Measurements from ENCODE around the gene SRGAP3.

SRGAP3 gene

DNA sequence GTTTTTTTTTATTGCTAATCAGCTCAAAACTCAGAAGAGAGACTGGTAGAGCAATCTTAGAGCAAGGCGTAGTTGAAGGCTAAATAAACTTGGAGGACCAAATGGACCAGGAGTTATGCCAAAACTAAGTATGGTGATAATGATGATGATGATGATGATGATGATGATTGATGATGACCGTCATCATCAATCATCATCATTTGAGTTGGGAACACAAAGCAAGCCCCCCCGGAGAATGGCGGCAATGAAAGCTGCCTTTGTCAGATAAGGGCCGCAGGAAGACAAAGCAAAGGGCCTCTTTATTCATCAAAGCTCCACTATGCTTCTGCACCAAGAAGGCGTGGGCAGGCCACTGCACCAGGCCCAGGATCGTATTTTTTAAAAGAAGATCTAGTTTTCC is 204.1 kb downstream of the SRGAP3 start:
- H3K4me3 ChIP-seq (ENCODE audit: low read depth, low read length): no peak overlapping the region
- no peak for DNase-seq (ENCODE audit: low read depth)

DNA sequence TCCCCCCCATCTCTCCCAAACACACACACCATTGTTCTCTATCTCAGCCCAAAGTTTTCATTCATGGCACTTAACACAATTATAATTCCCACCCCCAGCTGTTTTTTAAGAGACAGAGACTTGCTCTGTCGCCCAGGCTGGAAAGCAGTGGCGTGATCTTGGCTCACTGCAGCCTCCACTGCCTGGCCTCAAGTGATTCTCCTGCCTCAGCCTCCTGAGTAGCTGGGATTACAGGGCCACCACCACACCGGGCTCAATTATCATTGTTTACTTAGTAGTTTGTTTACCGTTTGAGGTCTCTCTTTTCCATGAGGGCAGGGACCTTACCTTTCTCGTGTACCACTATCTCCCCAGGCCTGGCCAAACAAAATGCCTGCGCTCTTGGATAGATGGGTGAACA is 206.4 kb downstream of the SRGAP3 start:
- no peak for DNase-seq (ENCODE audit: low read depth)
- no peak overlapping the region for H3K4me3 ChIP-seq (ENCODE audit: low read depth, low read length)

DNA sequence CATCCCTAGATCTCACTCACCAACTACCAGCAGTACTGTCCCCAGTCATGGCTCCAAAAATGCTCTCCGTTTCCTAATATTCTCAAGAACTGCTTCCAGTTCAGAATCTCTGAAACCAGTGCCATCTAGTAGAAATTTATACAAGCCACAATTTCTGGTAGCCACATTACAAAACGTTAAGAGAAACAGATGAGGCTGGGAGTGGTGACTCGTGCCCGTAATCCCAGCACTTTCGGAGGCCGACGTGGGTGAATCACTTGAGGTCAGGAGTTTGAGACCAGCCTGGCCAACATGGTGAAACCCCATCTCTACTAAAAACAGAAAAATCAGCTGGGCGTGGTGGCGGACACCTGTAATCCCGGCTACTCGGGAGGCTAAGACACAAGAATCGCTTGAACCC is 207.8 kb downstream of the SRGAP3 start:
- no peak overlapping the region for H3K4me3 ChIP-seq (ENCODE audit: low read depth, low read length)
- no peak for DNase-seq (ENCODE audit: low read depth)

DNA sequence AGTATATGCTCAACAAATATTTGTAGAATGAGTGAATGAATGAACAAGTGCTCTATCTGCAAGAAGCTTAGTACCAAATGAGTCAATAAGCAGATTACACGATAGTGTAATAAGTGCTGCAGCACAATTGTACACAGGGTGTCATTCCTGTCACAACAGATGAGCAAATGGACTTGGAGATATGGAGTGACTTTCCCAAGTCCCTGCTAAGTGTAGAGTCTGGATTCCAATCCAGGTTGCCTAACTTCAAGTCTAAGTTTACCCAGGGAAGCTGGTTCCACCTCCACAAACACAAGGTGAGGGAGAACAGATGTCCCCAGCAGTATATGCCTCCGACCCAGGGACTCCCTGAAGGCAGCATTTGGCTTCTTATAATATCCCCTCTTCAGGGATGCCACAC is 208.4 kb downstream of the SRGAP3 start:
- DNase-seq (ENCODE audit: low read depth): no peak

DNA sequence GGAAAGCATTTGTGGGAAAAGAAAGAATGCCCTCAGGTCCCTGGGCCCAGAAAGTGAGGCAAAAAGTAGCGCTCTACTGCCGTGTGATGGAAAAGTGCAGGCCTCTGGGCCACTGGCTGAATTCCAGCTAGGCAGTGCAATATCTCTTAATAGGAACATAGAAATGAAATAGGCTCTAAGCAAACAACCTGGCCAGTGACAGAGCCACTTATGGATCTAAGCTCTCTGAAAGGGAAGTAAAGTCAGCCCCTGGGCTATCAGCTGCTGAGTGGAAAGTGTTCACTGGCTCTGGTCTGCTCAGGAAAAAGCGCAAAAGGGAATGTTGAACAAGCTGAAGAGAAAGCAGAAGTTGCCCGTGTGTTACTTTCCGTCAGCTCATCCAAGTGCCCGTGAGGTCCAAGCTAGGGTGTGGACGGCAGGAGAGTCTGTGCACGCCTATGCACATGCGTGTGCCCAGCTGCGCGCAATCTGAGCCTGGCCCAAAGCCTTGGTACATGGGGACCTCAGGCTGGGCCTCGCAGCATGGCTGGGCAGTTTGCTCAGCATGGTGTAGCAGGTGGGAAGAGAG is 212.2 kb downstream of the SRGAP3 start:
- no peak for DNase-seq (ENCODE audit: low read depth)
- H3K4me3 ChIP-seq (ENCODE audit: low read depth, low read length): no peak overlapping the region

More for the DNA sequence above, 208.4 kb downstream of the SRGAP3 start:
- H3K4me3 ChIP-seq (ENCODE audit: low read depth, low read length): no peak overlapping the region

DNA sequence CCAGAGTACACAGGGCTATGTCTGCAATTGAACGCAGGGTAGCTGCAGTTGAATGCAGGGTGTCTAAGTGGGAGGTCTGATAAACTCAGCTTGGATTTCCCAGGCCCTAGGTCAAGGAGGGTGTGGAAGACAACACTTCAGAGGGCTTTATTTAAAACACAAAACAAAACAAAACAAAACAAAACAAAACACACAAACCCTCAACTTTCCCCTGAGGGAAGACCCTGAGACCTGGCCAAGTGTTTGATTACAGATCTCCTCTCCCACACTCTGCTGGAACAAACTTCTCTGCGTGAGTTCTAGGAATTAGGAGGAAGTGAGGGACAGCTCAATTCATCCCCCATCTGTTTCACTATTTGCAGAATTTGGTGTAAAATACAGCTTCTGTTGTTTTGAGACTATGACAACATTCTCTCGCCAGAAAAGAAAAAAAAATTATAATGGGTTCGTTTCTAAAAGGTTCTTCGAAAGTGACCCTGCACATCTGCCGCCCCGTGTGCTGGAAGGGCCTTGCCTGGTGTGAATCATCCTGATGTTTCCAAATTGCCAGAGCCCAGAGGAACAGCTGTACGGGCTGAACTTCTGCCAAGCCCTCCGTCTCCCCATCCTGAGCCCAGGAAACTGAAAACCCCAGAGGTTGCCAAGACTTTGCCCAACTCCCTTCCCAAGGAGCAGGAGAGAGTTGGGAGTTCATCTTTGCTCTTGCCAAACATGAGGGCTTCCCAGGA is 212.9 kb downstream of the SRGAP3 start:
- peak; percentile 78 for DNase-seq (ENCODE audit: low read depth)

DNA sequence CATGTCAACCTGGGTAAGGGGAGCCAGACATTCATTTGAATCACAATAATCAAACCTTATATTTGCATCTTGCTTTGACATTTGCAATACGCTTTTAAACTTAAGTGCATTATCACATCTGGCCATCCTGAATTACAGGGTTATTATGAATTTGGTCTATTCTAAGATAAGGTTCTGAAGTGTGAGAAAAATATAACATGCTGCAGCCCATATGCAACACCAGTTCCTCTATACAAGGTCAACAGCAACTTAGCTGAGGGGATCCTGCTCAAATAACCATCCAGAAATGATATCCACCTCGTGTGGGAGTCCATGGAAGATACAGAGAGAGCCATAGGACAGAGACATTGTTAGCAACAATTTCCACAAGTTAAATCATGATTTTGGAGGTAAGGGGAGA is 213.5 kb downstream of the SRGAP3 start:
- H3K4me3 ChIP-seq (ENCODE audit: low read depth, low read length): no peak overlapping the region
- DNase-seq (ENCODE audit: low read depth): no peak

More for the DNA sequence above, 212.9 kb downstream of the SRGAP3 start:
- H3K4me3 ChIP-seq (ENCODE audit: low read depth, low read length): no peak overlapping the region

DNA sequence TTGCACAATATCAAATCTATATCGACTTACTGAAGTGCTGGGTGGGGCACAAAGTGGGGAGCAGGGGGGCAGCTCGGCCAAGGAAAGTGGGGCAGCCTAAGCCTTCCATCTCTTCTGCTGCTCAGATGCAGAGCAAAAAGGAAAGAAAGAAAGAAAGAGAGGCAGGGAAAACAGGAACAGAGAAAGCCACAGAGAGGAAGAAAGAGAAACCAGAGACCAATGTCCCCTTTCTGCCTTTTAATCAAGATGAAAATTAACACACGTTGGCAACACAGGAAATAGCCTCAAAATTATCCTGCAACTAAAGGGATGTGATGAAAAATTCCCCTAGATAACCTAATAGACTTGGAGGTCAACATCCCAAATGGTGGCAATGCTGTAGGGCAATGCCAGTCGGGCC is 214.0 kb downstream of the SRGAP3 start:
- no peak for DNase-seq (ENCODE audit: low read depth)
- H3K4me3 ChIP-seq (ENCODE audit: low read depth, low read length): no peak overlapping the region

DNA sequence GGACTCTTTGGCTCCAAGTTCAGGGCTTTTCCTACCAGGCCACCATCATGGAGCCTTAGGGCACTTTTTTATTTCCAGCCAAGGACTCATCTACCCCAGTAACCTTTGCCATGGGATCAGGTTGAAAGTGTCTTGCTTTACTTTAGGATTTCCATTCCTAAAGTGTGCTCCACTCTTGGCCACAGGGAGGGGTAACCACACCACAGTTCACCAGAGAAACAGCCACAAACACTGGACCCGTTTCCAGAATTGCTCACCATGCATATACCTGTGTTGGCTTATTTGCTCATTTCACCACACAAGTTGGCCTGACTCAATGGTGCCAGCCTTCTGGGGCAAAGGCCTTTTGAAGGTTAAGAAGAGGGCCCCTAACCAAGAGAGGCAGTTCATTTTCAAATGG is 215.6 kb downstream of the SRGAP3 start:
- no peak overlapping the region for H3K4me3 ChIP-seq (ENCODE audit: low read depth, low read length)
- DNase-seq (ENCODE audit: low read depth): no peak

DNA sequence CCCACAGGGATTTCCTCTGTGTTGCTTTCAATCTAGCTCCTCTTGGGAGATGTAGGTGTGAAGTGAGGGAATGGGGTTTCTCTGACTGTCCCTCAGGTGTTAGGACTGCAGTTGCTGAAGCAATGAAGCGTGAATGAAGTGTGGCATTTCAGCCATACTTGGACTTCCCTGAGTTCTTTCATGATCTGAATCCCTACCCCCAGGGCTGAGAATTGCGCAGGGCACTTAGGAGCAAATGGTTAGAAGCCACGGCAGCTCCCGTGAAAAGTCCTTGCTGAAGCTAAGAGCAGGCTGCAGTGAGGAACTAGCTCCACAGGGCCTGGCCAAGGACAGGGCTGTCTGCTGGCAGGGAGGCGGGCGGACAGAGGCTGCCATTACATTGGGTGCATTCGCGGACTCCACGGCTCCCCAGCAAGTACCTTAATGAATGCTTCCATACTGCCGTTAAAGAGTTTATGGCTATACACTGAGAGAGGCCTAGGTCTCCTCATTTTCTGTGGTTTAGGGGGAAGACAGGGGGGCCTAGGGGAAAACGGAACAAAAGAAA is 217.1 kb downstream of the SRGAP3 start:
- DNase-seq (ENCODE audit: low read depth): no peak

DNA sequence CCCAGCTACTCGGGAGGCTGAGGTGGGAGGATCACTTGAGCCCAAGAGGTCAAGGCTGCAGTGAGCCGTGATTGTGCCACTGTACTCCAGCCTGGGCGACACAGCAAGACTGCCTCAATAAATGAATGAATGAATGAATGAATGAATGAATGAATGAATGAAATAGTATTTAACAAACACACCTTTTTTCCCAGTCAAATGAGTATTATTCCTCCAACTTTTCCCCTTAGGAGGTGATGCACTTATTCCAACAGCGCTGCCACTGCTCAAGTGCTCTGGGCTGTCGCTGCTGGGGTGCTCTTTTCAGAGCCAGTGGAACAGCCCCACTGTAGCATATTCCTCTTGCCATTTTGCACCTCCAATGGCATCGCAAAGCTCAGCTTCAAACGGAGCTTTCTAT is 219.4 kb downstream of the SRGAP3 start:
- no peak for DNase-seq (ENCODE audit: low read depth)
- H3K4me3 ChIP-seq (ENCODE audit: low read depth, low read length): no peak overlapping the region

More for the DNA sequence above, 217.1 kb downstream of the SRGAP3 start:
- H3K4me3 ChIP-seq (ENCODE audit: low read depth, low read length): no peak overlapping the region

DNA sequence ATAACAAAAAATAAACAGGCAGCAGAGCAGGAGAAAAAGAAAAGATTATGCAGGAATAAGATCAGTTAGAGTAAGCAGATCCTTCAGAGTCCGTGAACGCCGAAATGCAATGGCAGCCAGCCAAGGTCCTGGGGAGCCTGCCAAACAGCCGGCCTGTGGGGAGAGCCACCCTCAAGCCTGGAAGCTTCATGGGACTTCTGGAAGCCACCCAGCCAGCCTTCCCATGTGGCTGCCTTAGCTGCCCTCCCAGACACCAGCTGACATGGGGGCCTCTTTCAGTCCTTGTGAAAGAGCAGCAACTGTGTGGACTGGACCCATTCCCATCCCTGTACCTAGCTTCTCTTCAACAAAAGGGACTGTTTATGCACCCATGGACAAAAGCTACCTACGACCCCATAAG is 221.3 kb downstream of the SRGAP3 start:
- H3K4me3 ChIP-seq (ENCODE audit: low read depth, low read length): no peak overlapping the region
- peak; percentile 45 for DNase-seq (ENCODE audit: low read depth)

DNA sequence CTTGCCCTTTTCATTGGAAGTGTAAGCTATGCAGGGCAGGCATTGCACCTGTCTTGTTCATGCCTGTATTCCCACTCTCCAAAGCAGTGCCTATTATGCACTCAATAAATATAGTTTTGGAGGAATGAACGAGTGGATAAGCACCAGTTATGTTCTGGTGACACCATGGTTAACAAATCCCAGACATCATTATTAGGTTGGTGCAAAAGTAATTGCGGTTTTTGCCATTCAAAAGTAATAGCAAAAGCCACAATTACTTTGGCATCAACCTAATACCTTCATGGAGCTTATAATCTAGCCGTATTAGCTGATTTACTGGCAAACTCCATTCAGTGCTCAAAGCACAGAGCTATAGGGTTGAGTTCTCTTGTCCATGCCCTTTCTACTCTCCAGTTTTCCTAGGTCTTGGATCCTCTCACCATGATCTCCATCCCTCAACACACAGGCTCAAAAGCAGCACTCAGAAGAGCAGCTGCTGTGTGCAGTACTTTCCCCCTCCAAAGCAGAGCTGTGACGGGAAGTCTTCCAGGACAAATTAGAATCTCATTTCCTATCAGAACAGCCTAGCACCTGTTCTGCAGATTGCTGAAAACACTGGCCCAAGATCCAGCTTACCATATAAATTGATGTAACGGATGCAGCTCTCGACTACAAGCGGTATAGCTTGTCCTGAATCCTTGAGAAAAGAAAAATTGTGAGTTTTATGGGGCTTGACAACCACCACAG is 223.0 kb downstream of the SRGAP3 start:
- H3K4me3 ChIP-seq (ENCODE audit: low read depth, low read length): no peak overlapping the region
- no peak for DNase-seq (ENCODE audit: low read depth)

DNA sequence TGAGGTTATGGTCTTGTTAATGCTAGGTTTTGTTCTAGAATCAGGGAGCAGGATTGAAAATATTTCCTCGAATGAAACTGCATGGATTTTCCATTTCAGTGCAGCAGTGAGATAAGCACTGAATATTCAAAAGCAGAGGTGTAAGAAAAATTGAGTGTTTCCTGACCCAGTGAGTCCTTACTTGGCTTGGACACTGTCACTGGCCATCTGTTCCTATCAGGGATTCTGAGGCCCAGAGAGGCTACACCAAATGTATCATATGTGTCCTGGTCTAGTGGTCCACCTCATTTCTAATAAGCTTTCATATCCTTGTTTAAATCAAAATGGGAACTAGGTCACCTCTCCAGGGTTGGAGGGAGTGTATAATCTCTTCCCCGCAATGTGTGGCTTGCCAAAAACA is 225.1 kb downstream of the SRGAP3 start:
- no peak overlapping the region for H3K4me3 ChIP-seq (ENCODE audit: low read depth, low read length)
- DNase-seq (ENCODE audit: low read depth): no peak

DNA sequence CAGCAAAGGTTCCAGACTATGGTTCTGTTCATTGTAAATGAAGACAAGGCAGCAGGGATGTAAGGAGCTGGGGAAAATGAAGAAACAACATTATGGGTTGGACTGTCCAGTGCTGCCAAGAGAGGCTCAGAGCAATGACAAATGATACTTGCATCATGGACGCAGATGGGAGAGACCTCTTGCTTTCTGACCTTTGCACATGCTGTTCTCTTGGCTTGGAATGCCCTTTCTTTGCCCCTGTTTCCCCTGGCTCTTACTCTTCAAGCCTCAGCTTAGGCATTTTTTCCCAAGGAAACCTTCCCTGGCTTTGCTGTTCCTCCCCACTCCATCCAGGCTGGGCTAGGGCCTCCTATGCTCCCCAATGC is 226.2 kb downstream of the SRGAP3 start:
- DNase-seq (ENCODE audit: low read depth): no peak
- H3K4me3 ChIP-seq (ENCODE audit: low read depth, low read length): no peak overlapping the region

DNA sequence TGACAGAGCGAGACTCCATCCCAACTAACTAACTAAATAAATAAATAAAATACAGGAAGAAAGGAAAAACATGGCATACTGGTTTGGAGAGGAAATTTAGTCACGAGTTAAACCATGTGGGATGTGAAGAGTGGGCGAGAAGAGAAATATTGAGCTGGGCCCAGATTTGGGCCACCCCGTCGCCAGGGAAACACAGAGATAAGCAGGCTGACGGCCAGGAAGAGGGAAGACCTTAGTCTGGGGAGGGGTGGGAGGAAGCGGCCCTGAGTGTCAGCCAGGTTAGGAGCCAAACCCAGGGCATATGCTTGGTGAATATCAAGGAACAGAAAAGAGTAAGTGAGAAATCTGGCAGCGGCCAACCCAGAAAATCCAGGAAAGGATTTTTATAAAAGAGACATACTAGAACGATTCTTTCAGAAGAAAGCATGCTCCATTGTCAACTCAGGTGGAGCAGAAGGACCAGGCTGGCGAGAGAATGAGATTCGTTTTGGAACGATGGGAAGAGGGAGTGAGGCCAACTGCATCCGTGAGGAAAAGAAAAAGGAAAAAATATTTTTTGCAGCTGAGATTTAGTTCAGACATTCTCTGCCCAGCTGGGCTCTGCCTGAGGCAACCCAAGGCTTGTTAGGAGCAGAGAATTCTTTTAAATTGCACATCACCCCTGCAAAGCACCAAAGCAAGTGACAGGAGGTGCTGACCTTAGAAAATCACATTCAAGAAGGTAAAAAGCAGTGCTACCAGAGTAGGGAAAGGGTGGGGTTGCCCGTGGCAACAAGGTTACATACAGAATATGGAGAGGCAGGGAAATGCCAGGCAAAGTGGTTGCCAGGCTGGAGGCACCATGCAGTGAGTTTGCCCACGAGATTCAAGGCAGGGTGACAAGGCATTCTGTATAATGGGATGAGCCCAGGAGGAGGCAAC is 226.9 kb downstream of the SRGAP3 start:
- DNase-seq (ENCODE audit: low read depth): no peak
- H3K4me3 ChIP-seq (ENCODE audit: low read depth, low read length): no peak overlapping the region

DNA sequence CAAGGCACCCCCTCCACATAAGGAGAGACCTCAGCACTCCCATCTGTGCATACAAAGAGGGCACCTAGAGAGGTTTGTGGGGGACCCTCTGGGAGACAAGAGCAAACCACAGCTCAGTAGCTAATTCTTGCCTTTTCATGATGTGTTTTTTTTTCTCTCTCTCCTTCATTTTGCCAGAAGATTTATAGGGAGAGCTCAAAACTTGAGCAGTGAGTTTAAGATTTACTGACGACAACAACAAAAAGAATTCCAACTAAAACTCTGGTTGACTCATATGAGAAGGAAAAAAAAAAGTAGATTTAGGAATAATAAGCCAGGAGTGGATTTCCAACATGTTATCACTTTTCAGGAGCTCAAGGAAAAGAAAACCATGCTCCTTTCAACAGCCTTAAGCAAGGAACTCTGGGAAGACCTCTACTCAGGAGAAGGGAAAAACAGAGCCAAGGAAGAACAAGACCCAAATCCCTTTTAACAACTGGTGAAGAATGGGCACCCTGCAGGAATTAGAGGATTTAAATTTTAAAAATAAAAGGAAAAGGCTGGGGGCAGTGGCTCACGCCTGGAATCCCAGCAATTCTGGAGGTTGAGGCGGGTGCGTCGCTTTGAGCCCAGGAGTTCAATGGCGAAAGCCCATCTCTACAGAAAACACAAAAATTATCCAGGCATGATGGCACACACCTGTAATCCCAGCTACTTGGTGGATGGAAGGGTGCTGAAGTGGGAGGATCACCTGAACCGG is 228.0 kb downstream of the SRGAP3 start:
- no peak overlapping the region for H3K4me3 ChIP-seq (ENCODE audit: low read depth, low read length)
- DNase-seq (ENCODE audit: low read depth): no peak

DNA sequence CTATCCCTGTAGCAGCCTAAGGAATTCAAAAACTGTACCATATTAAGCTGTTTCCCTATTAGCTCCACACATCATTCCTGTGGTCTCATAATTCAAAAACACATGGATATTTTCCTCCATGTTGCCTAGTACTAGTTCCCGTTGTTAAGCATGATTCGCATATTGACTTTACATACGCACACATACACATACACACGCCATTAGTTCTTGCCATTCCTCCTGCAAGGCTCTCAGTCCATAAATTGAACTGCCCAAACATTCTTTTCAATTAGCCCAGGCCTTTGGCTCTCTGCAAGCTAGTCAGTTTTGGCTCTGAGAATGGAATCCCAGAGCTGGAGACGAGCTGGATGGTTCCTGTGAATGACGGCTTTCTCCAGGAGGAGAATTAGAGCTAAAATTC is 229.0 kb downstream of the SRGAP3 start:
- no peak for DNase-seq (ENCODE audit: low read depth)
- no peak overlapping the region for H3K4me3 ChIP-seq (ENCODE audit: low read depth, low read length)
